Neutrophil (primary cell): ENCODE measurements around the gene SH3PXD2B.
A peak's percentile ranks its signal among the peaks of the same experiment; 100 is the strongest.
"Not testable (repeated sequence)": the region's sequence is repeated elsewhere in the genome, so short reads cannot be mapped to it uniquely, and the experiment has no call there.

Experiments used
- H3K27ac ChIP-seq: fragments of 200-600 bp; sonication (generic); 2 replicates; pipeline ENCODE4 v1.5.1; 2016; ENCODE audit warnings: mild to moderate bottlenecking, moderate library complexity
- H3K27me3 ChIP-seq: fragments of 200-600 bp; sonication (generic); 2 replicates; pipeline ENCODE4 v1.6.0; 2016; ENCODE audit warnings: mild to moderate bottlenecking
- H3K36me3 ChIP-seq: fragments of 200-600 bp; sonication (generic); 2 replicates; pipeline ENCODE4 v1.5.1; 2017
- H3K4me1 ChIP-seq, 2 experiments: fragments of 200-600 bp in 1 of 2; sonication (generic) in 1 of 2; 1 replicate in 1 of 2; 2 replicates in 1 of 2; pipeline versions ENCODE4 v1.5.1 to v1.6.1; 2013 to 2016; ENCODE audit warnings: low read depth in 1 of 2, low read length in 1 of 2, mild to moderate bottlenecking in 1 of 2, moderate library complexity in 1 of 2; ENCODE audit not compliant: control insufficient read depth in 1 of 2, insufficient read depth in 1 of 2
- H3K4me3 ChIP-seq, 2 experiments: fragments of 200-600 bp in 1 of 2; sonication (generic) in 1 of 2; 1 replicate in 1 of 2; 2 replicates in 1 of 2; pipeline ENCODE4 v1.5.1; 2013 to 2016; ENCODE audit warnings: low read depth in 1 of 2, low read length in 1 of 2, mild to moderate bottlenecking in 1 of 2, moderate library complexity in 1 of 2
- H3K9me3 ChIP-seq: fragments of 200-600 bp; sonication (generic); 2 replicates; pipeline ENCODE4 v1.5.1; 2016
- CTCF ChIP-seq: fragments of 200-600 bp; sonication (generic); IDR thresholded peaks from 2 replicates; pipeline ENCODE4 v1.5.1; 2016; ENCODE audit warnings: antibody characterized with exemption

SH3PXD2B gene

GRCh38 chr5:172358345-172358744 is 96.0 kb downstream of the SH3PXD2B start:
- peaks cover 6 to 14% of the 10 kb centered on the region in 2 experiments for H3K4me1 ChIP-seq
- H3K9me3 ChIP-seq, result no peaks in the 10 kb centered on the region
- H3K36me3 ChIP-seq, result no peaks in the 10 kb centered on the region
- no peak overlapping the region for H3K27ac ChIP-seq
- no peak overlapping the region for H3K4me3 ChIP-seq
- no peaks in the 10 kb centered on the region for H3K27me3 ChIP-seq
- TF ChIP-seq CTCF, result no peak

- TF ChIP-seq CTCF, result no peak
- H3K4me3 ChIP-seq, result no peak overlapping the region
- no peaks in the 10 kb centered on the region for H3K36me3 ChIP-seq
- no peaks in the 10 kb centered on the region for H3K9me3 ChIP-seq
- peaks cover 9 to 13% of the 10 kb centered on the region in 2 experiments for H3K4me1 ChIP-seq
- no peaks in the 10 kb centered on the region for H3K27me3 ChIP-seq
- no peak overlapping the region for H3K27ac ChIP-seq
These were observed 97.8 kb downstream of the SH3PXD2B start for GRCh38 chr5:172356527-172356926.

GRCh38 chr5:172356047-172356446 is 98.3 kb downstream of the SH3PXD2B start:
- H3K27ac ChIP-seq, result no peak overlapping the region
- no peaks in the 10 kb centered on the region for H3K36me3 ChIP-seq
- H3K9me3 ChIP-seq, result no peaks in the 10 kb centered on the region
- H3K27me3 ChIP-seq, result no peaks in the 10 kb centered on the region
- peaks cover 5 to 8% of the 10 kb centered on the region in 2 experiments for H3K4me1 ChIP-seq
- TF ChIP-seq CTCF, result no peak
- no peak overlapping the region for H3K4me3 ChIP-seq

GRCh38 chr5:172353846-172354245 is 100.5 kb downstream of the SH3PXD2B start:
- no peaks in the 10 kb centered on the region for H3K36me3 ChIP-seq
- H3K4me1 ChIP-seq, result peaks cover 5 to 7% of the 10 kb centered on the region in 2 experiments
- peak overlapping the region; percentile 39 for H3K27ac ChIP-seq
- no peak for TF ChIP-seq CTCF
- no peak overlapping the region for H3K4me3 ChIP-seq
- H3K27me3 ChIP-seq, result no peaks in the 10 kb centered on the region
- no peaks in the 10 kb centered on the region for H3K9me3 ChIP-seq

GRCh38 chr5:172353271-172353812 is 101.0 kb downstream of the SH3PXD2B start:
- Histone ChIP-seq H3K36me3 (no peaks in the 10 kb centered on the region), H3K27me3 (no peaks in the 10 kb centered on the region), H3K4me3 (no peak overlapping the region), H3K9me3 (no peaks in the 10 kb centered on the region), H3K4me1 (peaks cover 5 to 7% of the 10 kb centered on the region in 2 experiments), H3K27ac (peak overlapping the region; percentile 39)
- TF ChIP-seq CTCF, result no peak

GRCh38 chr5:172352526-172352925 is 101.8 kb downstream of the SH3PXD2B start:
- not testable (repeated sequence) for H3K4me1 ChIP-seq, H3K27ac ChIP-seq, H3K4me3 ChIP-seq, H3K36me3 ChIP-seq, H3K27me3 ChIP-seq, H3K9me3 ChIP-seq
